Measurements from ENCODE around the gene SUCLG2.

Gene SUCLG2

DNA sequence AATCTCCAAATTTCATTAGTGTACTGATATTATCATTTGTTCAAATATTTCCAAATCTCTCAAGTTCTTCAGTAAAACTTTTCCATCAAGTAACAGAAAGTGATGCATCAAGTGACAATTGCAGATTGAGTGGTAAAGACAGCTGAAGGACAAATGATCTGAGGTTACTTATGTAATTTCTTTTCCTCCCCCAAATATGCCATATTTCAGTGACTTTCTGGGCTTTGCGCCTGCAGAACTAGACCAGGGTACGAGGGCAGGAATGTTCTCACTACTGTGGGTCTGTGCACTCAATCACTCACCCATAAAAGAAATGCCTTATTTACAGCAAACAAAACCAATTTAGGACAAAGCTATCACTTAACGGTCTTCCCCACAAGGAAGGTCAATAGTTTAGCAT lies 4.7 kb downstream of the SUCLG2 start:
- no peaks in the 10 kb centered on the region for H3K9me3 ChIP-seq (ENCODE audit: control insufficient read depth, insufficient read depth, low read length)
- H3K79me2 ChIP-seq (ENCODE audit: control insufficient read depth, low read length) = peaks cover 93% of the 10 kb centered on the region
- H3K4me1 ChIP-seq (ENCODE audit: control insufficient read depth, low read length) = peaks cover 39% of the 10 kb centered on the region

DNA sequence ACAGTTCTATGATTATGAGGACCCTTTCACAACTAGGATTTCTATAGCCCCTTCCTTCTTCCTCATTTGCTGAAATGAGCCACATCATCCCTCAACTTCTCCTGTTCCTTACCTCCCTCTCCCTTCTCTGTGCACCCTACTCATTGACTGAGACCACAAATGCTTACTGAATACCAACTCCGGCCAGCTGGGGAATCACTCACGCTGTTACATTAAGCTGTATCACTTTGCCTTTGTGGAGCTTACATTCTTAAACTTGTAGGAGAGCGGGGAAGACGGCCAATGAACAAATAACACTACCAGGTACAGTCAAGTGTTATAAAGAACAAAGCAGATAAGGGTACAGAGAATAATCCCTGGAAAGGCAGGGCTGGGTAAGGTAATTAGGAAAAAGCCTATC lies 5.7 kb downstream of the SUCLG2 start:
- Histone ChIP-seq H3K9me2 (replicated peaks; ENCODE audit: control insufficient read depth, low read length) (no peaks in the 10 kb centered on the region), H3K27me3 (ENCODE audit: control insufficient read depth, low read length) (no peaks in the 10 kb centered on the region), H3K9me3 (ENCODE audit: control insufficient read depth, insufficient read depth, low read length) (no peaks in the 10 kb centered on the region), H3F3A (ENCODE audit: control insufficient read depth, insufficient read depth) (no peaks in the 10 kb centered on the region), H3K4me2 (ENCODE audit: low read length) (no peak overlapping the region), H3K4me1 (ENCODE audit: control insufficient read depth, low read length) (peaks cover 37% of the 10 kb centered on the region), H4K20me1 (ENCODE audit: control insufficient read depth, insufficient read depth, low read depth, low read length) (no peaks in the 10 kb centered on the region), H3K27ac (ENCODE audit: low read depth, low read length) (no peak overlapping the region), H3K79me2 (ENCODE audit: control insufficient read depth, low read length) (peaks cover 94% of the 10 kb centered on the region), H3K4me3 (ENCODE audit: low read length) (no peak overlapping the region), H3K36me3 (ENCODE audit: control insufficient read depth, low read length) (peaks cover 74% of the 10 kb centered on the region)
- no peak for TF ChIP-seq EZH2phosphoT487 (IDR thresholded peaks at IDR 0.05; ENCODE audit: borderline replicate concordance, low read length)
- TF ChIP-seq, protein P1, sequence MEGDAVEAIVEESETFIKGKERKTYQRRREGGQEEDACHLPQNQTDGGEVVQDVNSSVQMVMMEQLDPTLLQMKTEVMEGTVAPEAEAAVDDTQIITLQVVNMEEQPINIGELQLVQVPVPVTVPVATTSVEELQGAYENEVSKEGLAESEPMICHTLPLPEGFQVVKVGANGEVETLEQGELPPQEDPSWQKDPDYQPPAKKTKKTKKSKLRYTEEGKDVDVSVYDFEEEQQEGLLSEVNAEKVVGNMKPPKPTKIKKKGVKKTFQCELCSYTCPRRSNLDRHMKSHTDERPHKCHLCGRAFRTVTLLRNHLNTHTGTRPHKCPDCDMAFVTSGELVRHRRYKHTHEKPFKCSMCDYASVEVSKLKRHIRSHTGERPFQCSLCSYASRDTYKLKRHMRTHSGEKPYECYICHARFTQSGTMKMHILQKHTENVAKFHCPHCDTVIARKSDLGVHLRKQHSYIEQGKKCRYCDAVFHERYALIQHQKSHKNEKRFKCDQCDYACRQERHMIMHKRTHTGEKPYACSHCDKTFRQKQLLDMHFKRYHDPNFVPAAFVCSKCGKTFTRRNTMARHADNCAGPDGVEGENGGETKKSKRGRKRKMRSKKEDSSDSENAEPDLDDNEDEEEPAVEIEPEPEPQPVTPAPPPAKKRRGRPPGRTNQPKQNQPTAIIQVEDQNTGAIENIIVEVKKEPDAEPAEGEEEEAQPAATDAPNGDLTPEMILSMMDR (IDR thresholded peaks at IDR 0.05; ENCODE audit: low read depth, low read length, poor library complexity, severe bottlenecking) = no peak

More for the DNA sequence above, 4.7 kb downstream of the SUCLG2 start:
- Histone ChIP-seq H3F3A (ENCODE audit: control insufficient read depth, insufficient read depth) (no peaks in the 10 kb centered on the region), H3K9me2 (replicated peaks; ENCODE audit: control insufficient read depth, low read length) (no peaks in the 10 kb centered on the region), H3K4me2 (ENCODE audit: low read length) (no peak overlapping the region), H3K4me3 (ENCODE audit: low read length) (no peak overlapping the region), H3K36me3 (ENCODE audit: control insufficient read depth, low read length) (peaks cover 68% of the 10 kb centered on the region), H3K27me3 (ENCODE audit: control insufficient read depth, low read length) (no peaks in the 10 kb centered on the region), H3K27ac (ENCODE audit: low read depth, low read length) (no peak overlapping the region), H4K20me1 (ENCODE audit: control insufficient read depth, insufficient read depth, low read depth, low read length) (no peaks in the 10 kb centered on the region)
- TF ChIP-seq, protein P1 (IDR thresholded peaks at IDR 0.05; ENCODE audit: low read depth, low read length, poor library complexity, severe bottlenecking) = no peak
- no peak for TF ChIP-seq EZH2phosphoT487 (IDR thresholded peaks at IDR 0.05; ENCODE audit: borderline replicate concordance, low read length)

DNA sequence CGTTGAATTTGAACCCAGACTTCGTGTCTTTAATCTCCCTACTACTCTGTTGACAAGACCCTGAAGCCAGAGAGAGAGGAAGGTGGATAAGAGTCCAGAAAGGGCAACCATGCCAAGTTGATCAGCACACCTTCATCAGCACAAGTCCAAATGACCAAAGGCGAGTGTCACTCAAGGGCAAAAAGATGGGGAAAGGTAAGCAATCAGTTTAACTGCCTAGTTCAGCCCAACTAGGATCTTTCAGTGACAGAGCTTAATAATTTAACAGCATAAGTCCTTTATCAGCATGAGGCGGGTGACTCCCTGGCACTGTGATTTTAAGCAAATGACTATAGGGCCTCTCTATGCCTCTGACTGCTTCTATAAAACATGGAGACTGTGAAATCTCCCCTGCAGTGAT lies 6.2 kb downstream of the SUCLG2 start:
- Histone ChIP-seq H3K36me3 (ENCODE audit: control insufficient read depth, low read length) (peaks cover 79% of the 10 kb centered on the region), H3K4me3 (ENCODE audit: low read length) (no peak overlapping the region), H3K9me2 (replicated peaks; ENCODE audit: control insufficient read depth, low read length) (no peaks in the 10 kb centered on the region), H3K79me2 (ENCODE audit: control insufficient read depth, low read length) (peaks cover 95% of the 10 kb centered on the region), H3F3A (ENCODE audit: control insufficient read depth, insufficient read depth) (no peaks in the 10 kb centered on the region), H3K27ac (ENCODE audit: low read depth, low read length) (no peak overlapping the region), H3K27me3 (ENCODE audit: control insufficient read depth, low read length) (no peaks in the 10 kb centered on the region), H4K20me1 (ENCODE audit: control insufficient read depth, insufficient read depth, low read depth, low read length) (no peaks in the 10 kb centered on the region), H3K4me2 (ENCODE audit: low read length) (no peak overlapping the region), H3K9me3 (ENCODE audit: control insufficient read depth, insufficient read depth, low read length) (no peaks in the 10 kb centered on the region), H3K4me1 (ENCODE audit: control insufficient read depth, low read length) (peaks cover 33% of the 10 kb centered on the region)
- no peak for TF ChIP-seq EZH2phosphoT487 (IDR thresholded peaks at IDR 0.05; ENCODE audit: borderline replicate concordance, low read length)
- TF ChIP-seq, protein P1 (IDR thresholded peaks at IDR 0.05; ENCODE audit: low read depth, low read length, poor library complexity, severe bottlenecking) = no peak

All from DOHH2 (cell line).